KMS-11 (cell line): ENCODE data around the gene LAGE3.

ENCODE experiments used
- H2AFZ ChIP-seq: fragments of 200-600 bp; sonication (generic); 2 replicates; pipeline ENCODE4 v1.6.1; 2016; ENCODE audit warnings: antibody characterized with exemption, mixed run types, low read depth
- H3K27ac ChIP-seq: fragments of 200-600 bp; sonication (generic); 2 replicates; pipeline ENCODE4 v1.6.1; 2016; ENCODE audit warnings: mild to moderate bottlenecking, mixed run types
- H3K27me3 ChIP-seq: fragments of 200-600 bp; sonication (generic); 2 replicates; pipeline ENCODE4 v1.6.1; 2017; ENCODE audit warnings: mild to moderate bottlenecking, low read depth, mixed run types, moderate library complexity; ENCODE audit not compliant: insufficient read depth
- H3K36me3 ChIP-seq: fragments of 200-600 bp; sonication (generic); 2 replicates; pipeline ENCODE4 v1.6.1; 2017; ENCODE audit warnings: mild to moderate bottlenecking, mixed run types; ENCODE audit not compliant: insufficient read depth
- H3K4me1 ChIP-seq: fragments of 200-600 bp; sonication (generic); 2 replicates; pipeline ENCODE4 v1.6.1; 2016; ENCODE audit warnings: mild to moderate bottlenecking, low read depth, mixed run types; ENCODE audit not compliant: poor library complexity, severe bottlenecking
- H3K4me2 ChIP-seq: fragments of 200-600 bp; sonication (generic); 2 replicates; pipeline ENCODE4 v1.7.0; 2016; ENCODE audit warnings: mild to moderate bottlenecking, mixed run types
- H3K4me3 ChIP-seq: fragments of 200-600 bp; sonication (generic); IDR thresholded peaks from 2 replicates; pipeline ENCODE4 v1.6.1; 2017; ENCODE audit warnings: low read depth, low read length, mixed read lengths; ENCODE audit not compliant: insufficient read depth
- H3K79me2 ChIP-seq: fragments of 200-600 bp; sonication (generic); 2 replicates; pipeline ENCODE4 v1.6.1; 2016; ENCODE audit warnings: low read depth, mixed run types; ENCODE audit not compliant: insufficient read depth
- H3K9ac ChIP-seq: fragments of 200-600 bp; sonication (generic); 2 replicates; pipeline ENCODE4 v1.6.1; 2016; ENCODE audit warnings: mild to moderate bottlenecking, mixed run types
- H4K20me1 ChIP-seq: fragments of 200-600 bp; sonication (generic); 2 replicates; pipeline ENCODE4 v1.6.1; 2016; ENCODE audit warnings: mild to moderate bottlenecking, mixed run types; ENCODE audit not compliant: insufficient read depth
- CTCF ChIP-seq: fragments of 200-600 bp; sonication (generic); conservative IDR thresholded peaks from 2 replicates; pipeline ENCODE4 v1.6.1; 2017; ENCODE audit warnings: low read depth, mild to moderate bottlenecking, antibody characterized with exemption, low read length, moderate library complexity, mixed read lengths

The LAGE3 gene

GRCh38 chrX:154513716-154514115, 34.6 kb upstream of the LAGE3 start:
- H3K79me2 ChIP-seq = no peaks in the 10 kb centered on the region
- no peak overlapping the region for H3K9ac ChIP-seq
- no peak overlapping the region for H3K27ac ChIP-seq
- H3K27me3 ChIP-seq = no peaks in the 10 kb centered on the region
- H3K36me3 ChIP-seq = no peaks in the 10 kb centered on the region
- H3K4me3 ChIP-seq = no peak overlapping the region
- no peak overlapping the region for H3K4me2 ChIP-seq
- no peak overlapping the region for H2AFZ ChIP-seq
- peaks cover 10% of the 10 kb centered on the region for H3K4me1 ChIP-seq
- H4K20me1 ChIP-seq = no peaks in the 10 kb centered on the region
- no peak for TF ChIP-seq CTCF

GRCh38 chrX:154512879-154513553, 33.9 kb upstream of the LAGE3 start:
- Histone ChIP-seq H4K20me1 (no peaks in the 10 kb centered on the region), H3K4me2 (no peak overlapping the region), H2AFZ (no peak overlapping the region), H3K9ac (no peak overlapping the region), H3K27ac (no peak overlapping the region), H3K4me3 (no peak overlapping the region), H3K4me1 (peaks cover 10% of the 10 kb centered on the region), H3K27me3 (no peaks in the 10 kb centered on the region), H3K36me3 (no peaks in the 10 kb centered on the region), H3K79me2 (no peaks in the 10 kb centered on the region)
- TF ChIP-seq CTCF = no peak

- Histone ChIP-seq H4K20me1 (no peaks in the 10 kb centered on the region), H3K79me2 (no peaks in the 10 kb centered on the region), H3K36me3 (no peaks in the 10 kb centered on the region), H3K27ac (no peak overlapping the region), H3K4me3 (no peak overlapping the region), H3K27me3 (no peaks in the 10 kb centered on the region), H3K4me2 (no peak overlapping the region), H3K4me1 (peaks cover 9% of the 10 kb centered on the region), H2AFZ (no peak overlapping the region), H3K9ac (no peak overlapping the region)
- TF ChIP-seq CTCF = no peak
Measured at GRCh38 chrX:154511761-154512160, 32.7 kb upstream of the LAGE3 start.

GRCh38 chrX:154509455-154509854, 30.4 kb upstream of the LAGE3 start:
- Histone ChIP-seq H3K4me1 (no peaks in the 10 kb centered on the region), H3K79me2 (no peaks in the 10 kb centered on the region), H2AFZ (no peak overlapping the region), H3K27ac (no peak overlapping the region), H3K36me3 (no peaks in the 10 kb centered on the region), H4K20me1 (no peaks in the 10 kb centered on the region), H3K4me2 (no peak overlapping the region), H3K9ac (no peak overlapping the region), H3K4me3 (no peak overlapping the region), H3K27me3 (no peaks in the 10 kb centered on the region)
- TF ChIP-seq CTCF = no peak
